PFSK-1 (cell line): ENCODE measurements around the gene TRIM33.

Experiments
- FOXP2 ChIP-seq: optimal IDR thresholded peaks from 2 replicates; pipeline ENCODE3; 2011; ENCODE audit warnings: borderline replicate concordance, control low read depth, inconsistent platforms; ENCODE audit not compliant: insufficient read depth; ENCODE audit errors: extremely low read length, extremely low read depth
- POLR2AphosphoS5 ChIP-seq: IDR thresholded peaks from 2 replicates; pipeline ENCODE4 v1.6.1; 2012; ENCODE audit warnings: low read depth, mild to moderate bottlenecking, control low read depth, low read length, moderate library complexity

- TF ChIP-seq POLR2AphosphoS5 (no peak), FOXP2 (no peak)
Observed at GRCh38 chr1:114379358-114379757, 131.6 kb downstream of the TRIM33 start.
